Stomach (tissue), 9 donors: Measurements from ENCODE around the gene PRKAR2B. TPM values are rescaled to one million over a fixed set of nuclear protein-coding genes. Genes with fewer than 3 reads are reported as not detected.
A peak's percentile ranks its signal among the peaks of the same experiment; 100 is the strongest.

Experiments
- DNase-seq, 2 donors: peaks; one replicate each; pipeline versions ENCODE4 v3.0.0 to v3.0.0-alpha.2; 2013 to 2019
- H3K27ac ChIP-seq, 5 donors: fragments of 200-600 bp in 4 of 5; sonication (generic) in 4 of 5; one replicate each; pipeline ENCODE4 v1.5.1; 2013 to 2019; ENCODE audit warnings: mild to moderate bottlenecking in 1 of 5, moderate library complexity in 1 of 5
- H3K27me3 ChIP-seq, 3 donors: fragments of 200-600 bp; sonication (generic); one replicate each; pipeline ENCODE4 v1.5.1; 2017 to 2019; ENCODE audit warnings: mixed run types in 1 of 3
- H3K36me3 ChIP-seq, 4 donors: fragments of 200-600 bp; sonication (generic); 1 replicate in 3 of 4; 2 replicates in 1 of 4; pipeline ENCODE4 v1.5.1; 2016 to 2019
- H3K4me1 ChIP-seq, 4 donors: fragments of 200-600 bp; sonication (generic); one replicate each; pipeline ENCODE4 v1.5.1; 2016 to 2019
- H3K4me3 ChIP-seq, 4 donors: fragments of 200-600 bp; sonication (generic) in 3 of 4; one replicate each; pipeline ENCODE4 v1.5.1; 2016 to 2019; ENCODE audit warnings: mild to moderate bottlenecking in 1 of 4
- H3K9me3 ChIP-seq, 4 donors: fragments of 200-600 bp; sonication (generic); one replicate each; pipeline ENCODE4 v1.5.1; 2016 to 2019
- EP300 ChIP-seq: sonication (generic); formaldehyde crosslinking; IDR thresholded peaks from one replicate; pipeline ENCODE4 v1.6.1; 2017; ENCODE audit warnings: antibody characterized with exemption
- POLR2A ChIP-seq, 4 donors: fragments of 450-650 bp; IDR thresholded peaks; one replicate each; pipeline ENCODE4 v1.6.1; 2016; ENCODE audit warnings: antibody characterized with exemption in 4 of 4, control low read depth in 2 of 4, mild to moderate bottlenecking in 1 of 4, moderate library complexity in 1 of 4
- POLR2AphosphoS5 ChIP-seq, 3 donors: sonication (generic); formaldehyde crosslinking; IDR thresholded peaks; one replicate each; pipeline ENCODE4 v1.6.1; 2016; ENCODE audit warnings: antibody characterized with exemption in 3 of 3
- WGBS, 5 donors: extraction: QIAGEN DNeasy Blood & Tissue Kit in 3 of 5; methylation state at CpG; one replicate each; pipeline versions ENCODE4 v1.1.5 to v1.1.7; 2013 to 2018; 5-methylcytosine and 5-hydroxymethylcytosine counted together
- intact Hi-C: fragments of 100-400 bp; cut with DNase I; formaldehyde crosslinking; loops from one replicate; pipeline ENCODE4 v1.15.1; 2023; ENCODE audit warnings: low total_unique reads
- polyA plus RNA-seq, 3 donors: library from polyadenylated mRNA; stranded (reverse); fragments of 200-250 nt; gene quantifications; one replicate each; pipeline ENCODE4 v1.2.3, GENCODE V29; 2013
- total RNA-seq, 5 donors: library from RNA; depleted of rRNA; stranded (reverse); fragments of >200 nt; gene quantifications; one replicate each; pipeline versions ENCODE4 v1.1.0 to v1.2.3, GENCODE V29; 2014 to 2016
- TF ChIP-seq, protein P1 (sequence below), 7 experiments: fragments of 450-650 bp in 4 of 7; fragments of 200-600 bp in 3 of 7; sonication (generic) in 3 of 7; IDR thresholded peaks; one replicate each; pipeline ENCODE4 v1.5.1; 2016 to 2019; ENCODE audit warnings: antibody characterized with exemption in 7 of 7, control low read depth in 2 of 7, mild to moderate bottlenecking in 1 of 7
- donor health status: healthy with polysubstance abuse.
- donor health status: Bipolar disorder and iron deficiency.
- donor health status: healthy.

The PRKAR2B gene
- total and polyA plus RNA-seq, 8 donors = 4.7 to 39.6 (median 15.2) TPM

DNA sequence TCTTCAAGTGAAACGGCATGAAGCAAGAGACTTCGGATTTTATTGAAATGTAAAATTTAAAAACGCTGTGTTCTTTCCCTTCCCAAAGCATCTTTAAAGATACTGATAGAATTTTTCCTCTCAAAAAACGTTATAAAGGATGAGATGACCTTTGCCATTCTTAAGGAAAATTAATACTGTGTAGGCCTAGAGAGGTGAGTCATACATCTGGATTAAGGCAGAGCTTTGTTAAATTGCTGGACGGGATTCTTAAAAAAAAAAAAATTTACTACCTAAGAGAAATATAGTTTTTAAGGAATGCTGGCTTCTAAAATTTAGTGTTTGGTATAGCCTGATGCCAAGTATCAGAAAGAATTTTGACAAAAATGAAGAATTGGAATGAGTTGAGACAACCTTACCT is 118.0 kb downstream of the PRKAR2B start:
- TF ChIP-seq POLR2AphosphoS5 (IDR thresholded peaks at IDR 0.05) (no peak), POLR2A (IDR thresholded peaks at IDR 0.05) (no peak)
- no peaks in the 10 kb centered on the region for H3K36me3 ChIP-seq
- no peaks in the 10 kb centered on the region for H3K9me3 ChIP-seq
- no peak for DNase-seq
- H3K27ac ChIP-seq = no peak overlapping the region
- H3K4me3 ChIP-seq = no peak overlapping the region
- 68 to 78% (median 75%) methylated on average over 5 of the region's 5 CpGs for WGBS, 5 donors
- H3K27me3 ChIP-seq = no peaks in the 10 kb centered on the region
- intact Hi-C loops = no loop called here
- peaks cover 0 to 6% (median 0%) of the 10 kb centered on the region in 4 donors for H3K4me1 ChIP-seq

DNA sequence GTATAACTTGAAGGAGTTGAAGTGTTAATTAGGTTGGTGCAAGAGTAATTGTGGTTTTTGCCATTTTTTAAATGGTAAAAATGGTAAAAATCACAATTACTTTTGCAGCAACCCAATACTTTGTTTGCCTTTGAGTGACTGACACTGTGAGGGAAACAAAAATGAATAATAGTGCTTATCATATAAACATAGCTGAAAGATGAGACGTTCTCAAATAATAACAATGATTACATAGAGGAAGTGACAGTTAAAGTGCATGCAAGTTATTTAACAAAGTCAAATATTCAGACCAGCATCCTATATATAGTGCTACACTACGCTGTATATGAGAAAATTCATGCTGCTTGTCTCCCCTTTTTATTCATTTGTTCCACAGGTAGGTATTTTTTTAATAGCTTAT is 119.6 kb downstream of the PRKAR2B start:
- Histone ChIP-seq H3K36me3 (no peaks in the 10 kb centered on the region), H3K4me3 (no peak overlapping the region), H3K27me3 (no peaks in the 10 kb centered on the region), H3K9me3 (no peaks in the 10 kb centered on the region), H3K27ac (no peak overlapping the region), H3K4me1 (peaks cover 0 to 6% (median 0%) of the 10 kb centered on the region in 4 donors)
- DNase-seq = no peak
- WGBS, 5 donors = 42 to 56% (median 50%) methylated on average over 2 of the region's 2 CpGs
- no peak for TF ChIP-seq EP300
- TF ChIP-seq POLR2AphosphoS5 (IDR thresholded peaks at IDR 0.05) = no peak
- TF ChIP-seq POLR2A (IDR thresholded peaks at IDR 0.05) = no peak
- TF ChIP-seq, protein P1, sequence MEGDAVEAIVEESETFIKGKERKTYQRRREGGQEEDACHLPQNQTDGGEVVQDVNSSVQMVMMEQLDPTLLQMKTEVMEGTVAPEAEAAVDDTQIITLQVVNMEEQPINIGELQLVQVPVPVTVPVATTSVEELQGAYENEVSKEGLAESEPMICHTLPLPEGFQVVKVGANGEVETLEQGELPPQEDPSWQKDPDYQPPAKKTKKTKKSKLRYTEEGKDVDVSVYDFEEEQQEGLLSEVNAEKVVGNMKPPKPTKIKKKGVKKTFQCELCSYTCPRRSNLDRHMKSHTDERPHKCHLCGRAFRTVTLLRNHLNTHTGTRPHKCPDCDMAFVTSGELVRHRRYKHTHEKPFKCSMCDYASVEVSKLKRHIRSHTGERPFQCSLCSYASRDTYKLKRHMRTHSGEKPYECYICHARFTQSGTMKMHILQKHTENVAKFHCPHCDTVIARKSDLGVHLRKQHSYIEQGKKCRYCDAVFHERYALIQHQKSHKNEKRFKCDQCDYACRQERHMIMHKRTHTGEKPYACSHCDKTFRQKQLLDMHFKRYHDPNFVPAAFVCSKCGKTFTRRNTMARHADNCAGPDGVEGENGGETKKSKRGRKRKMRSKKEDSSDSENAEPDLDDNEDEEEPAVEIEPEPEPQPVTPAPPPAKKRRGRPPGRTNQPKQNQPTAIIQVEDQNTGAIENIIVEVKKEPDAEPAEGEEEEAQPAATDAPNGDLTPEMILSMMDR (IDR thresholded peaks at IDR 0.05) = no peak
- intact Hi-C loops = no loop called here

DNA sequence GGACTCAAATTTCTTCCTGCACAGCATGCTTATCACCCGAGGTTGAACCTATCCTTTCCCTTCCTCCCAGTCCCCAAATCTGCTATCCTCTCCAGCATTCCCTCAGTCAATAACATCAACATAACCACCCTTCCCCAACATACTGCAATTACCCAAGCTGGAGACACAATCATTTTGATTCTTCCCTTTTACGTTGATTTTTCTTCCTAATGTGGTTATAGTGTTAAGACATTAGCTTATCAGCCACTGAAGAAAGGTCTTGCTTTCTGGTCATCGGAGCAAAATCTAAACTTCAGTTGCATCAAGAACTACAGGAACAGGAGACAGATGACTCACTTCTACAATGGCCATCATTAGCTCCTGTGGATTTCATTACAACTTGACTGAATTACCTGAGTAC is 120.8 kb downstream of the PRKAR2B start:
- no peak overlapping the region for H3K4me3 ChIP-seq
- no peak for DNase-seq
- H3K4me1 ChIP-seq = peaks cover 0 to 10% (median 2%) of the 10 kb centered on the region in 4 donors
- WGBS, 5 donors = 61 to 75% (median 68%) methylated on average over 3 of the region's 3 CpGs
- TF ChIP-seq POLR2AphosphoS5 (IDR thresholded peaks at IDR 0.05) = no peak
- TF ChIP-seq, protein P1 (IDR thresholded peaks at IDR 0.05) = no peak
- no peak for TF ChIP-seq EP300
- TF ChIP-seq POLR2A (IDR thresholded peaks at IDR 0.05) = no peak
- no peaks in the 10 kb centered on the region for H3K36me3 ChIP-seq
- no peaks in the 10 kb centered on the region for H3K27me3 ChIP-seq
- H3K27ac ChIP-seq = no peak overlapping the region
- no peaks in the 10 kb centered on the region for H3K9me3 ChIP-seq
- intact Hi-C loops = no loop called here

DNA sequence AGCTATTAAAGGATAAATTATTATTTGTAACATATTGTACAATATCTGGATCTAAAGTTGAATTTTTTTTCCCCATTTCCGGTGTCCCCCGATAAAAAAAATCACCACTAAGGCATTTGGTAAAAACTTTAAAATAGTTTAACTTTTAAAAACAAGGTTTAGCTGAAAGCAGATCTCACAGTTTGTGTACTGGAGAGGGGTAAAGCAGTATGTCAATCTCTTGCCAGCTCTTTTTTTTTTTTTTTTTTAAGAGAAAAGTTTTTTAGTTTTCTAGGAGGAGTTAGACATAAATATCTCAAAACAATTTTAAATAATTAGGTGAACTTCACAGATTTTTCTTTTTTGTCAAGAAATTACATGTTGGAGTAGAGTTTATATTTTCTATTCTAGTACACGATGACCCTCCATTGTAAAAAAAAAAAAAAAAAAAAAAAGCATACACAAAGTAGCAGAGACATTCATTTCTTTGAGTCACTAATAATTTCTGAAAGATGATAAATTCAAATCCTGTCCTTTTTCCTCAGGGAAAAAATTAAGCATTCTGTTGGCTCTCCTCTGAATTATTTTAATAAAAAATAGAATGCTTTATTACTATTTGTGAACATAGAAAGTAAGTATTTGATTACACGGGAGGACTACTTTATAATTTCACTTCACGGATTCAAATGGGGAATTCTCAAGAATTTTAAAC is 122.4 kb downstream of the PRKAR2B start:
- Histone ChIP-seq H3K9me3 (no peaks in the 10 kb centered on the region), H3K36me3 (peaks cover 0 to 3% (median 0%) of the 10 kb centered on the region in 4 donors), H3K27ac (peak overlapping the region in 4 of 5 donors; percentile 93 to 100 (median 96)), H3K4me3 (peak overlapping the region; percentile 53 to 95 (median 76)), H3K27me3 (no peaks in the 10 kb centered on the region), H3K4me1 (peaks cover 0 to 26% (median 15%) of the 10 kb centered on the region in 4 donors)
- TF ChIP-seq, protein P1 (IDR thresholded peaks at IDR 0.05) = no peak
- TF ChIP-seq EP300 = no peak
- TF ChIP-seq POLR2AphosphoS5 (IDR thresholded peaks at IDR 0.05) = no peak
- TF ChIP-seq POLR2A (IDR thresholded peaks at IDR 0.05) = no peak
- WGBS, 5 donors = 36 to 40% (median 37%) methylated on average over 5 of the region's 5 CpGs
- intact Hi-C loops = no loop called here
- DNase-seq = no peak
